ENCODE measurements around the gene ADAMTS13. TPM values are rescaled to one million over a fixed set of nuclear protein-coding genes. Genes with fewer than 3 reads are reported as not detected.

The ADAMTS13 gene
- total and polyA plus RNA-seq, 9 of the 15 experiments (the other 6 are each of a cell fraction or from before 2014, with no cell fraction given), result 0.03 to 0.20 (median 0.04) TPM; not detected in 4

DNA sequence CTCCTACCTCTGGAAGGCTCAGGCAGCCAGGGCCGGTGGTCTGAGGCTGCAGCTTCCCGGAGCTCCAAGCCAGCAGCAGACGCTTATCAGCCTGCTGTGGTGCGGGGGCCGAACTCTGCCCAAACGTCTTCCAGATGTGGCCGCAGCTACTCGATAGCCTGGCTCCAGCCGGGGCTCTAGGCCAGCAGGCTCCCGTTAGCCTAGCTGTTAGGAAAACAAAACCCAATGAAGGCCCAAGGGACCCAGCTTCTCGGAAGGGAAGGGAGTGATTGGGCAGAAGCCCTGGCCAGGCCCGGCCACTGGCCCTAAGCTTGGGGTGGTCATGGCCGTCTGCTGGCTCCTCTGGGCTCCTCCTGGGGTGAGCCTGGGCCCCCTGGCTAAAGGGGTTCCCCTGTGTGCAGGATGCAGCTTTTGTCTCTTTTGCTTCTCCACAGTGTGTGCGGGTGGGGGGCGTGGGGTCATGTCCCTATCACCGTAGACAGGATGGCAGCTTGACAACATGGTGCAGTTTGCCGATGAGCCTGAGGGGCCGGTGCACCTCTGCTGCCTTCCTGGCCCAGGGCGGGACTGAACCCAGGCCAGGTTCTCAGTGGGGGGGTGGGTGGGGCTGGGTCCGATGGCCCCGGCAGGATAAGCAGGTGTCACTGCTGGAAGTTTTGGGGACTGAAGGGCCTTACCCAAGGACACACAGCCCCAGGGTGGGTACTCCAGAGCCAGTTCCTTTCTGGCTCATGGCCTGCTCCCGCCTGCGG is 83.9 kb downstream of the ADAMTS13 start (continued):
- TF ChIP-seq, protein P1, sequence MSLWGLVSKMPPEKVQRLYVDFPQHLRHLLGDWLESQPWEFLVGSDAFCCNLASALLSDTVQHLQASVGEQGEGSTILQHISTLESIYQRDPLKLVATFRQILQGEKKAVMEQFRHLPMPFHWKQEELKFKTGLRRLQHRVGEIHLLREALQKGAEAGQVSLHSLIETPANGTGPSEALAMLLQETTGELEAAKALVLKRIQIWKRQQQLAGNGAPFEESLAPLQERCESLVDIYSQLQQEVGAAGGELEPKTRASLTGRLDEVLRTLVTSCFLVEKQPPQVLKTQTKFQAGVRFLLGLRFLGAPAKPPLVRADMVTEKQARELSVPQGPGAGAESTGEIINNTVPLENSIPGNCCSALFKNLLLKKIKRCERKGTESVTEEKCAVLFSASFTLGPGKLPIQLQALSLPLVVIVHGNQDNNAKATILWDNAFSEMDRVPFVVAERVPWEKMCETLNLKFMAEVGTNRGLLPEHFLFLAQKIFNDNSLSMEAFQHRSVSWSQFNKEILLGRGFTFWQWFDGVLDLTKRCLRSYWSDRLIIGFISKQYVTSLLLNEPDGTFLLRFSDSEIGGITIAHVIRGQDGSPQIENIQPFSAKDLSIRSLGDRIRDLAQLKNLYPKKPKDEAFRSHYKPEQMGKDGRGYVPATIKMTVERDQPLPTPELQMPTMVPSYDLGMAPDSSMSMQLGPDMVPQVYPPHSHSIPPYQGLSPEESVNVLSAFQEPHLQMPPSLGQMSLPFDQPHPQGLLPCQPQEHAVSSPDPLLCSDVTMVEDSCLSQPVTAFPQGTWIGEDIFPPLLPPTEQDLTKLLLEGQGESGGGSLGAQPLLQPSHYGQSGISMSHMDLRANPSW (CRISPR knock-in tag; IDR thresholded peaks at IDR 0.05), result no peak
- TF ChIP-seq MAFG (tag; conservative IDR thresholded peaks at IDR 0.05), result no peak
- TF ChIP-seq, protein P2, sequence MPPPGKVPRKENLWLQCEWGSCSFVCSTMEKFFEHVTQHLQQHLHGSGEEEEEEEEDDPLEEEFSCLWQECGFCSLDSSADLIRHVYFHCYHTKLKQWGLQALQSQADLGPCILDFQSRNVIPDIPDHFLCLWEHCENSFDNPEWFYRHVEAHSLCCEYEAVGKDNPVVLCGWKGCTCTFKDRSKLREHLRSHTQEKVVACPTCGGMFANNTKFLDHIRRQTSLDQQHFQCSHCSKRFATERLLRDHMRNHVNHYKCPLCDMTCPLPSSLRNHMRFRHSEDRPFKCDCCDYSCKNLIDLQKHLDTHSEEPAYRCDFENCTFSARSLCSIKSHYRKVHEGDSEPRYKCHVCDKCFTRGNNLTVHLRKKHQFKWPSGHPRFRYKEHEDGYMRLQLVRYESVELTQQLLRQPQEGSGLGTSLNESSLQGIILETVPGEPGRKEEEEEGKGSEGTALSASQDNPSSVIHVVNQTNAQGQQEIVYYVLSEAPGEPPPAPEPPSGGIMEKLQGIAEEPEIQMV (tag; conservative IDR thresholded peaks at IDR 0.05; ENCODE audit: low read depth), result no peak
- no peak for TF ChIP-seq ZKSCAN3 (CRISPR knock-in tag; IDR thresholded peaks at IDR 0.05)
- TF ChIP-seq GATA2 (CRISPR knock-in tag; IDR thresholded peaks at IDR 0.05), result peak; percentile 90
- TF ChIP-seq ZNF197 (CRISPR knock-in tag; IDR thresholded peaks at IDR 0.05; ENCODE audit: low read depth), result no peak
- TF ChIP-seq FOXA1 (IDR thresholded peaks at IDR 0.05; ENCODE audit: borderline replicate concordance), result no peak
- no peak for TF ChIP-seq SMARCC2 (IDR thresholded peaks at IDR 0.05; ENCODE audit: low read depth)
- TF ChIP-seq, protein P3, sequence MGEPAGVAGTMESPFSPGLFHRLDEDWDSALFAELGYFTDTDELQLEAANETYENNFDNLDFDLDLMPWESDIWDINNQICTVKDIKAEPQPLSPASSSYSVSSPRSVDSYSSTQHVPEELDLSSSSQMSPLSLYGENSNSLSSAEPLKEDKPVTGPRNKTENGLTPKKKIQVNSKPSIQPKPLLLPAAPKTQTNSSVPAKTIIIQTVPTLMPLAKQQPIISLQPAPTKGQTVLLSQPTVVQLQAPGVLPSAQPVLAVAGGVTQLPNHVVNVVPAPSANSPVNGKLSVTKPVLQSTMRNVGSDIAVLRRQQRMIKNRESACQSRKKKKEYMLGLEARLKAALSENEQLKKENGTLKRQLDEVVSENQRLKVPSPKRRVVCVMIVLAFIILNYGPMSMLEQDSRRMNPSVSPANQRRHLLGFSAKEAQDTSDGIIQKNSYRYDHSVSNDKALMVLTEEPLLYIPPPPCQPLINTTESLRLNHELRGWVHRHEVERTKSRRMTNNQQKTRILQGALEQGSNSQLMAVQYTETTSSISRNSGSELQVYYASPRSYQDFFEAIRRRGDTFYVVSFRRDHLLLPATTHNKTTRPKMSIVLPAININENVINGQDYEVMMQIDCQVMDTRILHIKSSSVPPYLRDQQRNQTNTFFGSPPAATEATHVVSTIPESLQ (CRISPR knock-in tag; IDR thresholded peaks at IDR 0.05), result no peak
- TF ChIP-seq SMAD1 (IDR thresholded peaks at IDR 0.05; ENCODE audit: low read depth, low read length, partially characterized antibody), result no peak
- TF ChIP-seq E2F3 (CRISPR knock-in tag; IDR thresholded peaks at IDR 0.05), result no peak
- 0 out of 2 replicates have a peak, but pooled peaks have one; percentile 16 for TF ChIP-seq MEF2D (tag; conservative IDR thresholded peaks at IDR 0.05; ENCODE audit: low read depth)
- TF ChIP-seq, protein P4, sequence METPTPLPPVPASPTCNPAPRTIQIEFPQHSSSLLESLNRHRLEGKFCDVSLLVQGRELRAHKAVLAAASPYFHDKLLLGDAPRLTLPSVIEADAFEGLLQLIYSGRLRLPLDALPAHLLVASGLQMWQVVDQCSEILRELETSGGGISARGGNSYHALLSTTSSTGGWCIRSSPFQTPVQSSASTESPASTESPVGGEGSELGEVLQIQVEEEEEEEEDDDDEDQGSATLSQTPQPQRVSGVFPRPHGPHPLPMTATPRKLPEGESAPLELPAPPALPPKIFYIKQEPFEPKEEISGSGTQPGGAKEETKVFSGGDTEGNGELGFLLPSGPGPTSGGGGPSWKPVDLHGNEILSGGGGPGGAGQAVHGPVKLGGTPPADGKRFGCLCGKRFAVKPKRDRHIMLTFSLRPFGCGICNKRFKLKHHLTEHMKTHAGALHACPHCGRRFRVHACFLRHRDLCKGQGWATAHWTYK (CRISPR knock-in tag; IDR thresholded peaks at IDR 0.05), result no peak
- no peak for TF ChIP-seq MTA1 (IDR thresholded peaks at IDR 0.05; ENCODE audit: borderline replicate concordance)
- no peak for TF ChIP-seq GTF2A2 (tag; IDR thresholded peaks at IDR 0.05)
- TF ChIP-seq ZNF586 (CRISPR knock-in tag; conservative IDR thresholded peaks at IDR 0.05), result no peak
- TF ChIP-seq EHMT2 (IDR thresholded peaks at IDR 0.05), result no peak
- no peak for TF ChIP-seq CBX3 (IDR thresholded peaks at IDR 0.05; ENCODE audit: borderline replicate concordance in 1 of 2, low read length in 2 of 2)
- TF ChIP-seq ILF3 (IDR thresholded peaks at IDR 0.05; ENCODE audit: borderline replicate concordance), result no peak
- no peak for TF ChIP-seq SP2 (IDR thresholded peaks at IDR 0.05; ENCODE audit: extremely low read depth, low read depth, low read length, poor library complexity, severe bottlenecking)
- TF ChIP-seq MYNN (IDR thresholded peaks at IDR 0.05), result 0 out of 2 replicates have a peak, but pooled peaks have one; percentile 57
- no peak for TF ChIP-seq MYNN (CRISPR knock-in tag; IDR thresholded peaks at IDR 0.05)
